ENCODE measurements around the gene TEX38. TPM values are rescaled to one million over a fixed set of nuclear protein-coding genes. Genes with fewer than 3 reads are reported as not detected.
"Not testable (repeated sequence)": the region's sequence is repeated elsewhere in the genome, so short reads cannot be mapped to it uniquely, and the experiment has no call there.

TEX38 gene
- total and polyA plus RNA-seq, 3 experiments from 2014 or later = 0.37 TPM; not detected in 2

DNA sequence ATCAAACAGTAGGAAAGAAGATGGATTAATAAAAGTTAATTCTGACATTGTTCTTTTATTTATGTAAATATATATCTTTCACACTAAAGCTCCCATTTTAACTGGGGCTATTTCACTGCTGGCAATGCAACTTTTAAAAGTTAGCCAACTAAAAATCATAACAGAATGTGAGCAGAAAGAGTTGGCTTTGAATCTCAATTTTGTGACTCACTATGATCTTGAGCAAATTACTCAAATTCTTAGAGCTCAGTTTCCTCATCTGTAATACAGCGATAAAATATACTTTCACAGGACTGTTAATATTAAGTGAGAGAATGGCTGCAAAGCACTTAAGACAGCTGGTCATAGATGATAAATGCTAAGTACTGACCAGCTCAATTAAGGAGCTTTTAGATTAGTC, 36.5 kb downstream of the TEX38 start:
- Mint-ChIP-seq H3K9me3 (no peaks in the 10 kb centered on the region), H3K36me3 (peaks cover 8 to 85% (median 16%) of the 10 kb centered on the region in 3 donors), H3K27ac (peak overlapping the region in 1 of 8 donors; percentile 10), H3K4me3 (no peak overlapping the region), H3K4me1 (peaks cover 27 to 74% (median 47%) of the 10 kb centered on the region in 3 donors), H3K27me3 (no peaks in the 10 kb centered on the region)
- ChIA-PET POLR2A (no interaction called here), CTCF (interaction anchor here (1.2 kb wide), 1 partner anchor 17 kb away, joined by 3 read pairs; no protein-coding TSS in a partner anchor)
- Histone ChIP-seq H3K27me3 (ENCODE audit: insufficient read depth, low read length, poor library complexity, severe bottlenecking) (no peaks in the 10 kb centered on the region), H3K9me3 (ENCODE audit: low read length) (no peaks in the 10 kb centered on the region), H3K4me3 (ENCODE audit: low read length) (no peak overlapping the region), H3K36me3 (ENCODE audit: insufficient read depth, low read length) (peaks cover 45% of the 10 kb centered on the region), H3K27ac (ENCODE audit: low read depth, low read length) (no peak overlapping the region), H3K4me1 (ENCODE audit: insufficient read depth, low read length) (no peaks in the 10 kb centered on the region)
- DNase-seq = no peak

DNA sequence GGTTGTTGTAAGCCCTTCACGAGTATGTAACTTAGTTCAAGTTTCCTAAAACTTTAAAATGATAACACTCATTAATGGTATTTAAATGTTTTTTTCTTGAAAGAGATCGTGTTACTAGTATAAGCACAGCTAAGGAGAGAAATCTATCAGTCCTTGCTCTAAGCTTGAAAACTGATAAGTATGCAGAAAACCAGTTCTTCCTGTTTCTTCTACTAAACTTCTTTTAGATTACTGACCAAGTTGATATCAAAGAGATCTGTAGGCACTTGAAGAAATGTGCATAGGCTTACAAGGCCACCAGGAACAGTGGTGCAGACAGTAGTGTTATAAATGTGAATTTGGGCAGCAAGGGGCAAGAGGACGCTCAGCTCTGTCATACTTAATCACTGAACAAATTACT, 43.3 kb downstream of the TEX38 start:
- peaks cover 36% of the 10 kb centered on the region for H3K4me1 ChIP-seq (ENCODE audit: insufficient read depth, low read length)
- peaks cover 35% of the 10 kb centered on the region for H3K36me3 ChIP-seq (ENCODE audit: insufficient read depth, low read length)
- DNase-seq = no peak
- no peaks in the 10 kb centered on the region for H3K27me3 ChIP-seq (ENCODE audit: insufficient read depth, low read length, poor library complexity, severe bottlenecking)
- peak overlapping the region in 2 of 8 donors; percentile 38 to 54 for H3K27ac Mint-ChIP-seq
- H3K27me3 Mint-ChIP-seq = peaks cover 0 to 1% of the 10 kb centered on the region in 2 donors
- peak overlapping the region in 1 of 7 donors; percentile 87 for H3K4me3 Mint-ChIP-seq
- CTCF ChIA-PET = no interaction called here
- POLR2A ChIA-PET = no interaction called here
- peaks cover 49 to 83% (median 65%) of the 10 kb centered on the region in 3 donors for H3K4me1 Mint-ChIP-seq
- H3K9me3 Mint-ChIP-seq = no peaks in the 10 kb centered on the region
- H3K9me3 ChIP-seq (ENCODE audit: low read length) = no peaks in the 10 kb centered on the region
- H3K4me3 ChIP-seq (ENCODE audit: low read length) = no peak overlapping the region
- H3K36me3 Mint-ChIP-seq = peaks cover 0 to 72% (median 13%) of the 10 kb centered on the region in 3 donors
- H3K27ac ChIP-seq (ENCODE audit: low read depth, low read length) = no peak overlapping the region

DNA sequence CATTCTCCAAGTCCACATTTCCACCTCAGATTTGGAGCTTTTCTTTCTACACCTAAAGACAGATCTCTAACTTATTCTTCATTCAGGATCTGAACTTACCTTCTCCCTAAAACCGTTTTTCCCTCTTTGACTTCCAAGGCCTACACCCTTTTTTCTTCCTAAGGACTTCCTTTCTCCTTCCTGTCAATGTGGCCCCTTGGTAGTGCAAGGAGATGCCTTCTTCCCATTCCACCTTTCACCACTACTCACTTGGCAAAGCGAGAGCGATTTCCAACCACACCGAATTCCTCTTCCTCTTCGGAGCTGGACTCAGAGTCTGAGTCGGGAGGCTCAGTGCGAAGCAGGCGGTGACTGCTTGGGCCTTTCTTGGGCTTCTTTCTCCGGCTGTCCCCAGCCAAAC, 46.0 kb downstream of the TEX38 start:
- no peaks in the 10 kb centered on the region for H3K27me3 ChIP-seq (ENCODE audit: insufficient read depth, low read length, poor library complexity, severe bottlenecking)
- peaks cover 36% of the 10 kb centered on the region for H3K4me1 ChIP-seq (ENCODE audit: insufficient read depth, low read length)
- Mint-ChIP-seq H3K4me3 (peak overlapping the region; percentile 86 to 93 (median 90)), H3K9me3 (no peaks in the 10 kb centered on the region), H3K27ac (peak overlapping the region; percentile 82 to 96 (median 90)), H3K27me3 (peaks cover 0 to 1% of the 10 kb centered on the region in 2 donors), H3K36me3 (peaks cover 0 to 51% (median 9%) of the 10 kb centered on the region in 3 donors), H3K4me1 (peaks cover 42 to 61% (median 43%) of the 10 kb centered on the region in 3 donors)
- no peak for DNase-seq
- peak overlapping the region; percentile 89 for H3K4me3 ChIP-seq (ENCODE audit: low read length)
- H3K36me3 ChIP-seq (ENCODE audit: insufficient read depth, low read length) = peaks cover 20% of the 10 kb centered on the region
- ChIA-PET POLR2A (interaction anchor here (1.2 kb wide), 1 partner anchor 39 kb away, joined by 3 read pairs; no protein-coding TSS in a partner anchor), CTCF (no interaction called here)
- H3K9me3 ChIP-seq (ENCODE audit: low read length) = no peaks in the 10 kb centered on the region
- H3K27ac ChIP-seq (ENCODE audit: low read depth, low read length) = peak overlapping the region; percentile 90

GRCh38 chr1:46718340-46718726, 46.7 kb downstream of the TEX38 start:
- Mint-ChIP-seq H3K4me1 (peaks cover 42 to 57% (median 43%) of the 10 kb centered on the region in 3 donors), H3K36me3 (peaks cover 0 to 47% (median 9%) of the 10 kb centered on the region in 3 donors), H3K9me3 (no peaks in the 10 kb centered on the region), H3K27me3 (peaks cover 0 to 1% of the 10 kb centered on the region in 2 donors), H3K4me3 (peak overlapping the region; percentile 86 to 93 (median 90)), H3K27ac (peak overlapping the region; percentile 82 to 96 (median 90))
- CTCF ChIA-PET = no interaction called here
- POLR2A ChIA-PET = interaction anchor here (1.2 kb wide), 1 partner anchor 40 kb away, joined by 3 read pairs; no protein-coding TSS in a partner anchor
- H3K27me3 ChIP-seq (ENCODE audit: insufficient read depth, low read length, poor library complexity, severe bottlenecking) = no peaks in the 10 kb centered on the region
- peaks cover 20% of the 10 kb centered on the region for H3K36me3 ChIP-seq (ENCODE audit: insufficient read depth, low read length)
- no peak for DNase-seq
- H3K27ac ChIP-seq (ENCODE audit: low read depth, low read length) = peak overlapping the region; percentile 90
- H3K4me3 ChIP-seq (ENCODE audit: low read length) = peak overlapping the region; percentile 89
- H3K4me1 ChIP-seq (ENCODE audit: insufficient read depth, low read length) = peaks cover 36% of the 10 kb centered on the region
- no peaks in the 10 kb centered on the region for H3K9me3 ChIP-seq (ENCODE audit: low read length)

- peak within 1 kb of the TSS; percentile 90 for H3K27ac ChIP-seq (ENCODE audit: low read depth, low read length)
- Mint-ChIP-seq H3K4me1 (peaks cover 42 to 51% (median 43%) of the 10 kb centered on the region in 3 donors), H3K9me3 (no peaks in the 10 kb centered on the region), H3K4me3 (peak within 1 kb of the TSS; percentile 86 to 94 (median 90)), H3K27ac (peak within 1 kb of the TSS; percentile 89 to 96 (median 92)), H3K27me3 (peaks cover 0 to 2% of the 10 kb centered on the region in 2 donors), H3K36me3 (peaks cover 0 to 41% (median 9%) of the 10 kb centered on the region in 3 donors)
- peak; percentile 99 to 100 (median 99) for DNase-seq
- peaks cover 15% of the 10 kb centered on the region for H3K36me3 ChIP-seq (ENCODE audit: insufficient read depth, low read length)
- CTCF ChIA-PET = interaction anchor here (1.2 to 1.5 kb wide), 2 partner anchors 10 to 111 kb away, joined by 3 read pairs; no protein-coding TSS in a partner anchor
- H3K4me3 ChIP-seq (ENCODE audit: low read length) = peak within 1 kb of the TSS; percentile 89
- no peaks in the 10 kb centered on the region for H3K9me3 ChIP-seq (ENCODE audit: low read length)
- no peaks in the 10 kb centered on the region for H3K27me3 ChIP-seq (ENCODE audit: insufficient read depth, low read length, poor library complexity, severe bottlenecking)
- peaks cover 36% of the 10 kb centered on the region for H3K4me1 ChIP-seq (ENCODE audit: insufficient read depth, low read length)
- POLR2A ChIA-PET = no interaction called here
Observed at GRCh38 chr1:46718727-46719622, 47.3 kb downstream of the TEX38 start, which contains the start of gene EFCAB14. TSS of gene EFCAB14 (minus strand) at chr1:46719114. CDS start at chr1:46718087, 1,027 bp downstream.

DNA sequence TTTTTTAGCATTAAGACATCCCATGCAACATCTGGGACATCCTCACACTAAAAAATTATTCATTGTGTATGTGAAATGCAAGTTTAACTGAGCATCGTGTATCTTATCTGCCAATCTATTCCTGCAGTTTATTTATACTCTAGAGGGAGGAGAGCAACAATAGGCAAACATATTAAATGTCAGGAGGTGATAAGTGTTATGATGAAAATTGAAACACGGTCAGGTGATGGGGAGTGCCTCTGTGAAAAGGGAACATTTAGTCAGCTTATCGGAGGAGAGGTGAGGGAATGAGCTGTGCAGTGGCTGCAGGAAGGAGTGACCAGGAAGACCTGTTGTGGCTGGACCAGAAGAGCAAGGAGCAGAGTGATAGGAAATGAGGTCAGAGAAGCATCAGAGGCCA, 48.0 kb downstream of the TEX38 start:
- Histone ChIP-seq H3K36me3 (ENCODE audit: insufficient read depth, low read length) (peaks cover 8% of the 10 kb centered on the region), H3K9me3 (ENCODE audit: low read length) (no peaks in the 10 kb centered on the region), H3K4me3 (ENCODE audit: low read length) (peak overlapping the region; percentile 30), H3K4me1 (ENCODE audit: insufficient read depth, low read length) (peaks cover 36% of the 10 kb centered on the region), H3K27ac (ENCODE audit: low read depth, low read length) (peak overlapping the region; percentile 52), H3K27me3 (ENCODE audit: insufficient read depth, low read length, poor library complexity, severe bottlenecking) (no peaks in the 10 kb centered on the region)
- ChIA-PET POLR2A (no interaction called here), CTCF (interaction anchor here (1.2 to 1.5 kb wide), 2 partner anchors 11 to 111 kb away, joined by 3 read pairs; no protein-coding TSS in a partner anchor)
- peak overlapping the region; percentile 81 to 94 (median 90) for H3K27ac Mint-ChIP-seq
- peaks cover 0 to 4% of the 10 kb centered on the region in 2 donors for H3K27me3 Mint-ChIP-seq
- no peaks in the 10 kb centered on the region for H3K9me3 Mint-ChIP-seq
- DNase-seq = no peak
- H3K4me1 Mint-ChIP-seq = peaks cover 42 to 47% (median 43%) of the 10 kb centered on the region in 3 donors
- peaks cover 0 to 34% (median 9%) of the 10 kb centered on the region in 3 donors for H3K36me3 Mint-ChIP-seq
- peak overlapping the region; percentile 83 to 94 (median 87) for H3K4me3 Mint-ChIP-seq

GRCh38 chr1:46720319-46720718, 48.7 kb downstream of the TEX38 start:
- peaks cover 32% of the 10 kb centered on the region for H3K4me1 ChIP-seq (ENCODE audit: insufficient read depth, low read length)
- not testable (repeated sequence) for H3K36me3 ChIP-seq (ENCODE audit: insufficient read depth, low read length); H3K27ac ChIP-seq (ENCODE audit: low read depth, low read length); H3K9me3 Mint-ChIP-seq; H3K9me3 ChIP-seq (ENCODE audit: low read length); H3K4me3 ChIP-seq (ENCODE audit: low read length); H3K27me3 ChIP-seq (ENCODE audit: insufficient read depth, low read length, poor library complexity, severe bottlenecking); DNase-seq; H3K27me3 Mint-ChIP-seq
- CTCF ChIA-PET = interaction anchor here (1.5 kb wide), 1 partner anchor 112 kb away, joined by 3 read pairs; no protein-coding TSS in a partner anchor
- peaks cover 36 to 41% (median 40%) of the 10 kb centered on the region in 3 donors for H3K4me1 Mint-ChIP-seq
- H3K36me3 Mint-ChIP-seq = peaks cover 0 to 28% (median 6%) of the 10 kb centered on the region in 3 donors
- H3K4me3 Mint-ChIP-seq = peak overlapping the region in 1 of 7 donors; percentile 14
- peak overlapping the region in 3 of 8 donors; percentile 13 to 90 (median 54) for H3K27ac Mint-ChIP-seq
- POLR2A ChIA-PET = interaction anchor here (0.7 kb wide), 1 partner anchor 44 kb away, joined by 9 read pairs; no protein-coding TSS in a partner anchor

Measured in CD8-positive, alpha-beta memory T cell (primary cell).